ENCODE measurements around the gene C16orf87.
A peak's percentile ranks its signal among the peaks of the same experiment; 100 is the strongest.

Gene C16orf87

DNA sequence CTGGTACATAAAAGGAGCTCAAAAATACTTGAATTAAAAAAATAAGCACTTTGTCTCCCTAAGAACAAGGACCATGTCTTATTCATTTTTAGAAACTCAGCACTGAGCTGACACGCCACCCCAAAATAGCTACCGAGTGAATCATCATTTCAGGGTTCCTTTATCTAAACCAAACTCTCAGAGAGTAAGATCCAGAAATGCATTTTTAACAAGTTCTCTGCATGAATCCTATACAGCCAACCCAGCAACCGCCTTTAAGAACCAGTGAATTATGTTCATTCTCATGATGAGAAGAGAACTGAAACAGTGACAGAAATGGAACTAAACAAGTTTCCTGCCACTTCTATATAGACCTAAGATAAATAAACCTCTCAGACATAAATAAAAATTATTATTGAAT is 8.7 kb downstream of the C16orf87 start:
- TF ChIP-seq, protein P1, sequence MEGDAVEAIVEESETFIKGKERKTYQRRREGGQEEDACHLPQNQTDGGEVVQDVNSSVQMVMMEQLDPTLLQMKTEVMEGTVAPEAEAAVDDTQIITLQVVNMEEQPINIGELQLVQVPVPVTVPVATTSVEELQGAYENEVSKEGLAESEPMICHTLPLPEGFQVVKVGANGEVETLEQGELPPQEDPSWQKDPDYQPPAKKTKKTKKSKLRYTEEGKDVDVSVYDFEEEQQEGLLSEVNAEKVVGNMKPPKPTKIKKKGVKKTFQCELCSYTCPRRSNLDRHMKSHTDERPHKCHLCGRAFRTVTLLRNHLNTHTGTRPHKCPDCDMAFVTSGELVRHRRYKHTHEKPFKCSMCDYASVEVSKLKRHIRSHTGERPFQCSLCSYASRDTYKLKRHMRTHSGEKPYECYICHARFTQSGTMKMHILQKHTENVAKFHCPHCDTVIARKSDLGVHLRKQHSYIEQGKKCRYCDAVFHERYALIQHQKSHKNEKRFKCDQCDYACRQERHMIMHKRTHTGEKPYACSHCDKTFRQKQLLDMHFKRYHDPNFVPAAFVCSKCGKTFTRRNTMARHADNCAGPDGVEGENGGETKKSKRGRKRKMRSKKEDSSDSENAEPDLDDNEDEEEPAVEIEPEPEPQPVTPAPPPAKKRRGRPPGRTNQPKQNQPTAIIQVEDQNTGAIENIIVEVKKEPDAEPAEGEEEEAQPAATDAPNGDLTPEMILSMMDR (IDR thresholded peaks at IDR 0.05; ENCODE audit: insufficient read depth, low read length, missing control alignments) = no peak
- DNase-seq (ENCODE audit: low read depth, low spot score) = peak; percentile 50
- no peak overlapping the region for H3K4me3 ChIP-seq (ENCODE audit: low read depth, low read length)
- ChIA-PET POLR2A (interaction anchor here (0.5 kb wide), 2 partner anchors 9 to 22 kb away, joined by 5 read pairs; partner anchors contain the start of gene C16orf87), CTCF (interaction anchor here (1.0 to 2.4 kb wide), 4 partner anchors 15 to 108 kb away, joined by 3 to 11 read pairs (median 4); no protein-coding TSS in a partner anchor)

DNA sequence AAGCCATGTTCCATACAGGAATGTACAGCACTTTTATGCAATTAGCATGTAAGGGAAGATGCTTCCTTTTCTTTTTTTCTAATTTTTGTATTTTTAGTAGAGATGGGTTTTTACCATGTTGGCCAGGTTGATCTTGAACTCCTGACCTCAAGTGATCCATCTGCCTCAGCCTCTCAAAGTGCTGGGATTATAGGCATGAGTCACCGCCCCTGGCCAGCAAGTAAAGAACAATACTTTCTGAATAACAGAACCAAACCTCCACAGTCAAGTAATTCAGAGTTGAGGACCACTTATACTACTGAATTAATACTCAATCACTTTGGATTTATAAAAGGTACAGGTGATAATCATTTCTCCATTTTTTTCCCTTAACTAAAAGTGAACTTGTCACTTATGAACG is 13.0 kb downstream of the C16orf87 start:
- no peak for DNase-seq (ENCODE audit: low read depth, low spot score)
- TF ChIP-seq, protein P1 (IDR thresholded peaks at IDR 0.05; ENCODE audit: insufficient read depth, low read length, missing control alignments) = no peak
- CTCF ChIA-PET = interaction anchor here (5.1 kb wide), 1 partner anchor 16 kb away, joined by 36 read pairs; no protein-coding TSS in a partner anchor
- POLR2A ChIA-PET = no interaction called here
- H3K4me3 ChIP-seq (ENCODE audit: low read depth, low read length) = no peak overlapping the region

DNA sequence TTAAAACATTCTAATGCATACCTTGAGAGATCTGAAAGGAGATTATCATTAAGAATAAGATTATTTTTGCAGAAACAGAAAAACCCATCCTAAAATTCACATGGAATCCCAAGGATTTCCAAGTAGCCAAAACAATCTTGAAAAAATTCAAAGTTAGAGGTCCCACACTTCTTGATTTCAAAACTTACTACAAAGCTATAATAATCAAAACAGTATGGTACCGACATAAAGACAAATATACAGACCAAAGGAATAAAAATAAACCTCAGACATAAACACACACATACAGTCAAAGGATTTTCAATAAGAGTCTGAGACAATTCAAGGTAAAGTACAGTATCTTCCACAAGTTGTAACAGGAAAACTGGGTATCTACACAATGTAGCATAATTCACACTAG is 16.2 kb downstream of the C16orf87 start:
- ChIA-PET CTCF (interaction anchor here (0.9 to 5.1 kb wide), 4 partner anchors 13 to 187 kb away, joined by 3 to 36 read pairs (median 4); no protein-coding TSS in a partner anchor), POLR2A (no interaction called here)
- no peak for DNase-seq (ENCODE audit: low read depth, low spot score)
- TF ChIP-seq, protein P1 (IDR thresholded peaks at IDR 0.05; ENCODE audit: insufficient read depth, low read length, missing control alignments) = no peak
- H3K4me3 ChIP-seq (ENCODE audit: low read depth, low read length) = no peak overlapping the region

DNA sequence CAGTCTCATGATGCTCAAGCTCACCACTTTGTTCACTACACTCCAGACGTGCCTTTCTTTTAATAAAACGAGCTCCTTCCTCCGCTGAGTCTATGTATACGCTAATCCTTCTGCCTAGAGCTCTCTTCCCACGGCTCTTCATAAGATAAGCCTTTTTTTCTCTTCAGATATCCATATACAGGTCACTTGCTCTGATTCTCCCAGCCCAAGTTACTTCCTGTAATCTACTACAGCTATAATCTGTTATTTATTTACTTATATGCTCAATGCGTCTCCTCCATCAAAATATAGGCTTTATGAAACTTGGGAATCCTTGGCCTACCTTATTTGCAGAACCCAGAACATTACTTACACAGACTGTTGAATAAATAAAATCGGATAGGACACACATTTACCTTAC is 17.4 kb downstream of the C16orf87 start:
- CTCF ChIA-PET = interaction anchor here (1.4 to 5.1 kb wide), 2 partner anchors 12 to 15 kb away, joined by 3 to 36 read pairs; no protein-coding TSS in a partner anchor
- TF ChIP-seq, protein P1 (IDR thresholded peaks at IDR 0.05; ENCODE audit: insufficient read depth, low read length, missing control alignments) = no peak
- DNase-seq (ENCODE audit: low read depth, low spot score) = no peak
- no peak overlapping the region for H3K4me3 ChIP-seq (ENCODE audit: low read depth, low read length)
- POLR2A ChIA-PET = no interaction called here

DNA sequence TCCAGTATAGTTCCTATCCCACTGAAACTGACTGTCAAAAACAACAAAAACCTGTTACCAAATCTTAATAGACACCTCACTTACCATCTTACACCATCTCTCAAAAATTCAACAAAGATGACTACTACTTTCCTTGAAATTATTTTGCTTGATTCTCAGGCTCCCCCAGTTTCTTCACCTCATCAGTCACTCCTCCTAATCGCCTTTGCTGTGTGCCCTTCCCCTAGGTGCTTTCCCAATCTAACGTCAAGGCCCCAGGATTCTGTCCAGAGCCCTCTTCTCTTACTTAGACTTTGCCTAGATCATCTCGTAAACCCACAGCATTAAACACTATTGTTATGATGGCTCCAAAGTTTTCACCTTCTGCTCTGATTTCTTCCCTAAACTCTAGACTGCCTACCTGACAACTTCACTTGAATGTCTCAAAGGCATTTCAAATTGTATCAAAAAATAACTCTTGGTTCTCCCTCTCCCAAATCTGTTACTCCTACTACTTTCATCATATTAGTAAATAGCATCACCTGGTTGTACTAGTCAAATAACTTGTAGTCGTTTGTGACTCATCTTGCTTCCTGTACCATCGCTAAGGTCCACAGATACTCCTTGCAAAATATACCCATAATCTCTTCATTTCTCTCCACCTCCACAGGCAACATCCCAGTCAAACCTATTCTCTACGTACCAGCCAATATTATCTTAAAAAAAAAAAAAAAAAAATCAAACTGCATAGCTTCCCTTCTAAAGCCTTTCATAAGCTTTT is 18.0 kb downstream of the C16orf87 start:
- CTCF ChIA-PET = interaction anchor here (5.1 kb wide), 1 partner anchor 11 kb away, joined by 36 read pairs; no protein-coding TSS in a partner anchor
- no peak overlapping the region for H3K4me3 ChIP-seq (ENCODE audit: low read depth, low read length)
- TF ChIP-seq, protein P1 (IDR thresholded peaks at IDR 0.05; ENCODE audit: insufficient read depth, low read length, missing control alignments) = no peak
- DNase-seq (ENCODE audit: low read depth, low spot score) = no peak
- POLR2A ChIA-PET = no interaction called here

DNA sequence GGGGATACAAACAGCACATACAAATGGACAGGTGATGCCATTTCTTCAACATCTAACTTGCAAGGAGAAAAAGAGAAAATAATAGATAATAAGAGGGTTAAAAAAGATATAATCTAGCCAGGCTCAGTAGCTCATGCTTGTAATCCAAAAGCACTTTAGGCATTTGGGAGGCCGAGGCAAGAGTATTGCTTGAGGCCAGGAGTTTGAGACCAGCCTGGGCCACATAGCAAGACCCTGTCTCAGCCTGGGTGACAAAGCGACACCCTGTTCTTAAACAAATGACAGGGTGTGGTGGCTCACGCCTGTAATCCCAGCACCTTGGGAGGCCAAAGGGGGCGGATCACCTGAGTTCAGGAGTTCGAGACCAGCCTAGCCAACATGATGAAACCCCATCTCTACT is 19.3 kb downstream of the C16orf87 start:
- CTCF ChIA-PET = interaction anchor here (0.7 to 1.7 kb wide), 3 partner anchors 10 to 138 kb away, joined by 3 to 6 read pairs (median 5); no protein-coding TSS in a partner anchor
- TF ChIP-seq, protein P1 (IDR thresholded peaks at IDR 0.05; ENCODE audit: insufficient read depth, low read length, missing control alignments) = no peak
- POLR2A ChIA-PET = no interaction called here
- H3K4me3 ChIP-seq (ENCODE audit: low read depth, low read length) = no peak overlapping the region
- no peak for DNase-seq (ENCODE audit: low read depth, low spot score)

Data from AG04449 (cell line).